H1 (cell line): ENCODE data around the gene RFFL. TPM values are rescaled to one million over a fixed set of nuclear protein-coding genes. Genes with fewer than 3 reads are reported as not detected.

Experiments used
- CTCF ChIA-PET: fragments of 300-600 bp; sonication (Branson Sonifier 250); formaldehyde crosslinking; loops from one replicate; lab custom pipeline; 2021; ENCODE audit not compliant: partially characterized antibody; lab: Charles Lee
- POLR2A ChIA-PET: fragments of 300-600 bp; sonication (Branson Sonifier 250); formaldehyde crosslinking; loops from one replicate; lab custom pipeline; 2021; ENCODE audit warnings: inconsistent platforms; ENCODE audit not compliant: partially characterized antibody; lab: Charles Lee
- DNase-seq, 2 experiments: peaks; one replicate each; pipeline versions ENCODE4 v3.0.0 to v3.0.0-alpha.2; 2010 to 2022; ENCODE audit warnings: low spot score in 2 of 2, low read depth in 1 of 2, mixed read lengths in 1 of 2
- FAIRE-seq: peaks from 2 replicates; lab custom pipeline; 2011; peaks lifted over from hg19 to GRCh38; lab: Jason Lieb, UNC
- H2AFZ ChIP-seq: 2 replicates; pipeline ENCODE4 v1.8.1; 2012; ENCODE audit warnings: low read length, inconsistent platforms
- H2AK5ac ChIP-seq: 2 replicates; pipeline ENCODE4 v1.6.1; 2013; ENCODE audit warnings: low read depth, low read length
- H2BK120ac ChIP-seq: replicated peaks from 2 replicates; pipeline ENCODE3; 2013; ENCODE audit warnings: low read depth, low read length, inconsistent platforms
- H2BK12ac ChIP-seq: 2 replicates; pipeline ENCODE4 v1.6.1; 2013; ENCODE audit warnings: low read depth, low read length
- H2BK15ac ChIP-seq: 2 replicates; pipeline ENCODE4 v1.6.1; 2013; ENCODE audit warnings: low read length
- H2BK20ac ChIP-seq: 2 replicates; pipeline ENCODE4 v1.6.1; 2013; ENCODE audit warnings: low read length
- H2BK5ac ChIP-seq: 2 replicates; pipeline ENCODE4 v1.6.1; 2013; ENCODE audit warnings: low read depth, low read length
- H3K14ac ChIP-seq: 2 replicates; pipeline ENCODE4 v1.6.1; 2013; ENCODE audit warnings: inconsistent platforms; ENCODE audit not compliant: insufficient read length
- H3K18ac ChIP-seq: 2 replicates; pipeline ENCODE4 v1.6.1; 2013; ENCODE audit warnings: low read length; ENCODE audit errors: extremely low read depth
- H3K23ac ChIP-seq: 2 replicates; pipeline ENCODE4 v1.6.1; 2013; ENCODE audit warnings: inconsistent platforms; ENCODE audit not compliant: insufficient read length
- H3K23me2 ChIP-seq: 2 replicates; pipeline ENCODE4 v1.6.1; 2013; ENCODE audit warnings: low read depth, low read length
- H3K27ac ChIP-seq: 2 replicates; pipeline ENCODE4 v1.6.1; 2011; ENCODE audit warnings: low read depth, low read length, inconsistent platforms
- H3K27me3 ChIP-seq, 4 experiments: replicated peaks in 1 of 4; 1 replicate in 1 of 4; 2 replicates in 3 of 4; pipeline versions ENCODE4 v1.6.1 to v1.8.1; 2011 to 2013; ENCODE audit warnings: low read length in 3 of 4, mild to moderate bottlenecking in 3 of 4, inconsistent platforms in 2 of 4, mixed read lengths in 2 of 4, moderate library complexity in 1 of 4; ENCODE audit not compliant: control insufficient read depth in 3 of 4, insufficient read depth in 3 of 4; ENCODE audit errors: extremely low read depth in 1 of 4
- H3K36me3 ChIP-seq, 4 experiments: 2 replicates each; pipeline versions ENCODE4 v1.6.1 to v1.8.1; 2011 to 2013; ENCODE audit warnings: mild to moderate bottlenecking in 4 of 4, low read length in 3 of 4, moderate library complexity in 2 of 4, control low read depth in 1 of 4, inconsistent platforms in 1 of 4; ENCODE audit not compliant: insufficient read depth in 4 of 4, control insufficient read depth in 2 of 4
- H3K4ac ChIP-seq: replicated peaks from 2 replicates; pipeline ENCODE3; 2013; ENCODE audit warnings: low read length, low read depth, mixed read lengths, inconsistent platforms; ENCODE audit not compliant: insufficient read length
- H3K4me1 ChIP-seq, 4 experiments: replicated peaks in 1 of 4; 1 replicate in 1 of 4; 2 replicates in 3 of 4; pipeline versions ENCODE4 v1.6.1 to v1.8.1; 2011 to 2013; ENCODE audit warnings: low read length in 3 of 4, inconsistent platforms in 2 of 4, mixed read lengths in 1 of 4; ENCODE audit not compliant: insufficient read depth in 4 of 4, control insufficient read depth in 3 of 4
- H3K4me2 ChIP-seq, 2 experiments: 2 replicates each; pipeline versions ENCODE4 v1.6.1 to v1.8.1; 2011 to 2013; ENCODE audit warnings: low read depth in 2 of 2, low read length in 2 of 2, control low read depth in 1 of 2, inconsistent platforms in 1 of 2, mild to moderate bottlenecking in 1 of 2; ENCODE audit not compliant: insufficient read depth in 1 of 2
- H3K4me3 ChIP-seq, 4 experiments: fragments of 200-600, 300-600 bp in 1 of 4; sonication (generic), shearing (Covaris generic), sonication (Bioruptor Twin) in 1 of 4; 2 replicates each; pipeline versions ENCODE4 v1.5.1 to v1.8.1; 2011 to 2016; ENCODE audit warnings: low read length in 4 of 4, low read depth in 3 of 4, control low read depth in 2 of 4, inconsistent platforms in 2 of 4, mild to moderate bottlenecking in 2 of 4, mixed read lengths in 1 of 4, moderate library complexity in 1 of 4; ENCODE audit not compliant: insufficient read depth in 2 of 4; ENCODE audit errors: extremely low read depth in 1 of 4
- H3K56ac ChIP-seq: replicated peaks from 2 replicates; pipeline ENCODE3; 2013; ENCODE audit warnings: low read depth, mild to moderate bottlenecking, mixed read lengths, low read length, inconsistent platforms; ENCODE audit not compliant: insufficient read length
- H3K79me1 ChIP-seq: 2 replicates; pipeline ENCODE4 v1.6.1; 2013; ENCODE audit warnings: low read depth, low read length, control low read depth
- H3K79me2 ChIP-seq, 2 experiments: 2 replicates each; pipeline versions ENCODE4 v1.6.1 to v1.8.1; 2012 to 2013; ENCODE audit warnings: low read length in 2 of 2, mild to moderate bottlenecking in 2 of 2, inconsistent platforms in 1 of 2; ENCODE audit not compliant: insufficient read depth in 2 of 2, control insufficient read depth in 1 of 2
- H3K9ac ChIP-seq, 4 experiments: replicated peaks in 1 of 4; 1 replicate in 1 of 4; 2 replicates in 3 of 4; pipeline versions ENCODE4 v1.6.1 to v1.8.1; 2011 to 2013; ENCODE audit warnings: low read depth in 3 of 4, low read length in 3 of 4, control low read depth in 2 of 4, mild to moderate bottlenecking in 2 of 4, moderate library complexity in 2 of 4, inconsistent platforms in 1 of 4; ENCODE audit errors: extremely low read depth in 1 of 4
- H3K9me3 ChIP-seq, 2 experiments: 2 replicates each; pipeline versions ENCODE4 v1.6.1 to v1.8.1; 2012 to 2013; ENCODE audit warnings: mild to moderate bottlenecking in 2 of 2, moderate library complexity in 2 of 2, control low read depth in 1 of 2, inconsistent platforms in 1 of 2, low read depth in 1 of 2, low read length in 1 of 2, mixed read lengths in 1 of 2; ENCODE audit not compliant: insufficient read depth in 2 of 2
- H4K20me1 ChIP-seq, 2 experiments: replicated peaks in 1 of 2; 2 replicates each; pipeline versions ENCODE3 to v1.8.1; 2011 to 2013; ENCODE audit warnings: inconsistent platforms in 2 of 2, low read length in 2 of 2, mild to moderate bottlenecking in 1 of 2; ENCODE audit not compliant: insufficient read depth in 2 of 2, control insufficient read depth in 1 of 2
- H4K5ac ChIP-seq: 2 replicates; pipeline ENCODE4 v1.6.1; 2013; ENCODE audit warnings: low read length, low read depth, mixed read lengths, inconsistent platforms; ENCODE audit not compliant: insufficient read length
- H4K8ac ChIP-seq: 2 replicates; pipeline ENCODE4 v1.8.0; 2013; ENCODE audit warnings: mild to moderate bottlenecking, moderate library complexity, low read length, inconsistent platforms; ENCODE audit not compliant: insufficient read depth; ENCODE audit errors: extremely low read depth
- H4K91ac ChIP-seq: replicated peaks from 2 replicates; pipeline ENCODE3; 2013; ENCODE audit warnings: low read length, mixed read lengths, inconsistent platforms; ENCODE audit not compliant: insufficient read length
- MAFK ChIP-seq: IDR thresholded peaks from 2 replicates; pipeline ENCODE4 v1.6.1; 2012; ENCODE audit warnings: low read depth, mild to moderate bottlenecking, improper control_type of control experiment, low read length
- TAF1 ChIP-seq: IDR thresholded peaks from 2 replicates; pipeline ENCODE4 v1.6.1; 2011; ENCODE audit warnings: mild to moderate bottlenecking, low read depth, low read length
- WGBS, 2 experiments: shearing (Covaris generic) in 1 of 2; methylation state at CpG; one replicate each; pipeline versions ENCODE4 v1.1.6 to v1.1.7; 2013 to 2015; ENCODE audit warnings: low lambda C conversion rate in 2 of 2, mixed read lengths in 2 of 2, inconsistent platforms in 1 of 2, low coverage in 1 of 2, missing lambda C conversion rate in 1 of 2; ENCODE audit not compliant: insufficient replicate concordance in 2 of 2, insufficient coverage in 1 of 2, insufficient read length in 1 of 2; ENCODE audit errors: extremely low coverage in 1 of 2, missing lambda C conversion rate in 1 of 2; 5-methylcytosine and 5-hydroxymethylcytosine counted together
- polyA plus RNA-seq, 7 experiments: library from polyadenylated mRNA; depleted of rRNA in 3 of 7; stranded (reverse) in 5 of 7; unstranded in 2 of 7; fragments of >200 nt in 5 of 7; fragments of 200-250 nt in 2 of 7; gene quantifications; 1 replicate in 5 of 7; 2 replicates in 1 of 7; 4 replicates in 1 of 7; pipeline versions ENCODE4 v1.2.1 to v1.2.3, GENCODE V29; 2011 to 2013; ENCODE audit warnings: missing spikeins in 2 of 7, mixed read lengths in 2 of 7
- total RNA-seq: library from RNA; stranded (reverse); fragmentation: NEBNext Ultra II Directional; extraction: Animal tissue kit (Norgen Biotek cat#: 25700); gene quantifications from 2 replicates; pipeline ENCODE4 v1.2.1, GENCODE V29; 2021

Gene RFFL
- total and polyA plus RNA-seq, 2 of the 8 experiments (the other 6 are each of a cell fraction or from before 2014, with no cell fraction given) = 14.0 to 24.5 TPM

DNA sequence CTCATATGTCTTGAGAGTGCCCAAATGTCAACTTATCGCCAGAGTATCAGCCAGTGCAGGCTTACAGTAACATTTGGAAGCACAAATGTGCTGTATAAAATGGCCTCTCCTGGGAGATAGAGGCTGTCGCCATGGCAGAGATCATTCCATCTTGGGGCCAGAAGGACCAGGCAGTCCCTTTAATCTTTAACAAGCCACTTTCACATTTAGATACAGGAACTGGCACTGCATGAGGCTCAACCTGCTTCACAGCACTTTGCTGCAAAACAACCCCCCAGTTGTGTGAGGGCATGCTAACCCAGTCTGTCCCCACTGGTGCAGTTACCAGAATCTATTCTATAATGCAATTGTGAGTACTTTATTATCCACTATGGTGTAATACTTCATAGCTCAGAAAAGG, 4.7 kb upstream of the RFFL start:
- Histone ChIP-seq H3K79me1 (no peaks in the 10 kb centered on the region), H3K14ac (no peak overlapping the region), H3K9ac (no peak overlapping the region; a peak in 1 of 7 replicates), H2BK120ac (no peak overlapping the region), H3K23me2 (no peaks in the 10 kb centered on the region), H3K36me3 (no peaks in the 10 kb centered on the region), H3K27ac (no peak overlapping the region), H2BK15ac (no peak overlapping the region), H2BK5ac (no peak overlapping the region), H4K8ac (no peak overlapping the region), H3K56ac (no peak overlapping the region), H2BK20ac (no peak overlapping the region), H2AFZ (no peak overlapping the region), H3K4me3 (no peak overlapping the region), H3K4ac (no peak overlapping the region), H3K9me3 (no peaks in the 10 kb centered on the region), H3K23ac (no peak overlapping the region), H3K27me3 (no peaks in the 10 kb centered on the region), H4K5ac (no peak overlapping the region), H2AK5ac (no peak overlapping the region), H4K91ac (no peak overlapping the region), H3K18ac (no peak overlapping the region), H4K20me1 (no peaks in the 10 kb centered on the region), H3K4me2 (no peak overlapping the region), H3K4me1 (peaks cover 0 to 11% (median 5%) of the 10 kb centered on the region in 4 experiments; a peak in 5 of 7 replicates), H2BK12ac (no peak overlapping the region), H3K79me2 (no peaks in the 10 kb centered on the region; a peak in 1 of 4 replicates)
- WGBS, 2 experiments = 92% methylated on average over 2 of the region's 2 CpGs; no CpG with 5 or more reads in 1 of the 2 experiments
- CTCF ChIA-PET = no interaction called here
- DNase-seq = no peak
- FAIRE-seq = no peak
- POLR2A ChIA-PET = interaction anchor here (1.0 to 1.7 kb wide), 3 partner anchors 18 to 175 kb away, joined by 3 to 4 read pairs (median 3); partner anchors contain the start of gene SLFN5
- TF ChIP-seq MAFK (no peak), TAF1 (no peak)
